Measurements from ENCODE around the gene TNIP1.

DNA sequence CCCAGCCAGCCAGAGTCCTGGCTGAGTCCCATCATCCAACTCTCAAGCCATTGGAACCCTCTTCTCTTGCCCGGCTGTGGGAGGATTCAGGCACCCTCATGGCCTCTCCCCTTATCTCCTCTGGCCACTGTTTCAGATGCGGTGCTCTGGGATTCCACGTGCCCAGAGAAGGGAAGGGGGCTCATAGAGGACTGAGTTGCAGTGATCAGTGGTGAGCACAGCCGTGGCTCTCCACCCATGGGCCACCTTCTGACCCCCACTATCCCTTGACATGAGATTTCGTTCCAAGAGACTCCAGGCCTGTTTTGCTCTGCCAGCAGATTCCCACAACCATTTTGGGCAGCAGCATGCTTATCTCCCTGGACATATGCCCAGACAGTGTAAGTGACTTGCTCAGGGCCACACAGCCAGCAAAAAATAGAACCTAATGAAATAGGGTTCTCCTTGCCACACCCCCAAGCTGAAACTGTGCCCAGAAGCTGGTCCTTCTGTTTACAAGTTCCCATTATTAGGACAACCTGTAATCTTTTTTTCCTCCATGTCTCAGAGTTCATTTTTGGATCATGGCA, 57.7 kb downstream of the TNIP1 start:
- TF ChIP-seq, protein P1, sequence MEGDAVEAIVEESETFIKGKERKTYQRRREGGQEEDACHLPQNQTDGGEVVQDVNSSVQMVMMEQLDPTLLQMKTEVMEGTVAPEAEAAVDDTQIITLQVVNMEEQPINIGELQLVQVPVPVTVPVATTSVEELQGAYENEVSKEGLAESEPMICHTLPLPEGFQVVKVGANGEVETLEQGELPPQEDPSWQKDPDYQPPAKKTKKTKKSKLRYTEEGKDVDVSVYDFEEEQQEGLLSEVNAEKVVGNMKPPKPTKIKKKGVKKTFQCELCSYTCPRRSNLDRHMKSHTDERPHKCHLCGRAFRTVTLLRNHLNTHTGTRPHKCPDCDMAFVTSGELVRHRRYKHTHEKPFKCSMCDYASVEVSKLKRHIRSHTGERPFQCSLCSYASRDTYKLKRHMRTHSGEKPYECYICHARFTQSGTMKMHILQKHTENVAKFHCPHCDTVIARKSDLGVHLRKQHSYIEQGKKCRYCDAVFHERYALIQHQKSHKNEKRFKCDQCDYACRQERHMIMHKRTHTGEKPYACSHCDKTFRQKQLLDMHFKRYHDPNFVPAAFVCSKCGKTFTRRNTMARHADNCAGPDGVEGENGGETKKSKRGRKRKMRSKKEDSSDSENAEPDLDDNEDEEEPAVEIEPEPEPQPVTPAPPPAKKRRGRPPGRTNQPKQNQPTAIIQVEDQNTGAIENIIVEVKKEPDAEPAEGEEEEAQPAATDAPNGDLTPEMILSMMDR (IDR thresholded peaks at IDR 0.05), result no peak
- TF ChIP-seq BCL3 (IDR thresholded peaks at IDR 0.05), result no peak

Data from A549 (cell line).